CD4-positive, alpha-beta T cell (primary cell): ENCODE data around the gene S100A3. TPM values are rescaled to one million over a fixed set of nuclear protein-coding genes. Genes with fewer than 3 reads are reported as not detected.
"Not testable (repeated sequence)": the region's sequence is repeated elsewhere in the genome, so short reads cannot be mapped to it uniquely, and the experiment has no call there.

Source experiments
- ATAC-seq: fragments of 200-7000 bp; cut with Tn5 transposase; one replicate; pipeline ENCODE4 v1.10.0; 2022; ENCODE audit warnings: mild to moderate bottlenecking; ENCODE audit not compliant: poor library complexity
- CTCF ChIA-PET: fragments of 350-600 bp; sonication (Branson Sonifier 250); formaldehyde crosslinking; loops from one replicate; lab custom pipeline; 2021; ENCODE audit warnings: antibody characterized with exemption, inconsistent platforms; lab: Charles Lee
- POLR2A ChIA-PET: fragments of 350-600 bp; sonication (Branson Sonifier 250); formaldehyde crosslinking; loops from one replicate; lab custom pipeline; 2021; ENCODE audit warnings: antibody characterized with exemption, inconsistent platforms; lab: Charles Lee
- DNase-seq, 14 experiments: peaks; one replicate each; pipeline ENCODE4 v3.0.0-alpha.2; 2013 to 2020; ENCODE audit warnings: mixed read lengths in 2 of 14
- H3K27ac ChIP-seq, 2 donors: one replicate each; pipeline versions ENCODE4 v1.5.1 to v1.7.0; 2013; ENCODE audit warnings: low read length in 2 of 2, low read depth in 1 of 2, mild to moderate bottlenecking in 1 of 2
- H3K27me3 ChIP-seq, 2 experiments: 1 replicate in 1 of 2; 2 replicates in 1 of 2; pipeline versions ENCODE4 v1.6.1 to v1.7.0; 2013; ENCODE audit warnings: low read length in 2 of 2, control low read depth in 1 of 2, mild to moderate bottlenecking in 1 of 2, moderate library complexity in 1 of 2; ENCODE audit not compliant: insufficient read depth in 2 of 2, control insufficient read depth in 1 of 2
- H3K36me3 ChIP-seq: one replicate; pipeline ENCODE4 v1.6.1; 2013; ENCODE audit warnings: low read length, control low read depth; ENCODE audit not compliant: insufficient read depth
- H3K4me1 ChIP-seq: one replicate; pipeline ENCODE4 v1.6.1; 2013; ENCODE audit warnings: low read length, control low read depth; ENCODE audit not compliant: insufficient read depth
- H3K4me3 ChIP-seq: one replicate; pipeline ENCODE4 v1.5.1; 2013; ENCODE audit warnings: mild to moderate bottlenecking, low read length, moderate library complexity
- H3K9me3 ChIP-seq, 2 experiments: 1 replicate in 1 of 2; 2 replicates in 1 of 2; pipeline versions ENCODE4 v1.6.1 to v1.7.0; 2013; ENCODE audit warnings: low read length in 2 of 2, mild to moderate bottlenecking in 2 of 2, control low read depth in 1 of 2, moderate library complexity in 1 of 2; ENCODE audit not compliant: control insufficient read depth in 1 of 2, insufficient read depth in 1 of 2
- H3K27ac Mint-ChIP-seq: one replicate; pipeline ENCODE4 v1.8.0; 2020; ENCODE audit warnings: mixed read lengths
- H3K27me3 Mint-ChIP-seq: one replicate; pipeline ENCODE4 v1.8.0; 2021; ENCODE audit warnings: mixed read lengths
- H3K36me3 Mint-ChIP-seq: one replicate; pipeline ENCODE4 v1.8.0; 2021; ENCODE audit warnings: low read depth, mixed read lengths
- H3K4me1 Mint-ChIP-seq: one replicate; pipeline ENCODE4 v1.8.0; 2021; ENCODE audit warnings: low read depth, mixed read lengths
- H3K4me3 Mint-ChIP-seq: one replicate; pipeline ENCODE4 v1.8.0; 2020; ENCODE audit warnings: mild to moderate bottlenecking, mixed read lengths
- H3K9me3 Mint-ChIP-seq: one replicate; pipeline ENCODE4 v1.8.0; 2020; ENCODE audit warnings: mixed read lengths
- CTCF ChIP-seq: fragments of 200-600 bp; IDR thresholded peaks from one replicate; pipeline ENCODE4 v1.8.0; 2022; ENCODE audit warnings: antibody characterized with exemption, mild to moderate bottlenecking
- intact Hi-C, 2 experiments: fragments of 100-400 bp; cut with DNase I in 1 of 2; cut with micrococcal nuclease in 1 of 2; formaldehyde crosslinking; loops; one replicate each; pipeline versions ENCODE4 v1.15.1 to v1.9.0; 2023 to 2025; cut with DNase I, micrococcal nuclease
- total RNA-seq, 174 experiments: library from RNA in 2 of 174; stranded (reverse) in 2 of 174; gene quantifications; one replicate each; pipeline ENCODE4 v1.2.3 and lab custom pipeline; 2021 to 2026

Gene S100A3
- total RNA-seq, 2 experiments from 2014 or later, result not detected

DNA sequence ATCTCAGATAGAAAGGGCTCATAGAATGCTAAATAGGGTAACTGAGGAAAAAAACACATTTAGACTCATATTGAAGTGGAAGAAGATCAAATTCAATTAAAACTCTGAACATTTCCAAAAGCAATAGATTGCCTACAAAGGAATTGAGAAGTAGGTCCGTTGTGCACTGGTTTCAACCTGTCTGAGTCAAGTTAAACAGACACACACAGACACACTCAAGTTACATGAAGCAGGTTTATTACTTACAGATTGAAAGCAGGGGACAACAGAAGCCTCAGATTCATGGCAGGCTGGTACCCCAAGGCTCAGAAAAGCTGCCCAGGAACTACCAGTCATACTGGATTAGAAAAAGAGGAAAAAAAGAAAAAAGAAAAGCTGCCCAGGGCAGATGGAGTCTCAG, 37.3 kb upstream of the S100A3 start:
- Mint-ChIP-seq H3K27ac (no peak overlapping the region), H3K27me3 (no peaks in the 10 kb centered on the region), H3K9me3 (no peaks in the 10 kb centered on the region), H3K36me3 (no peaks in the 10 kb centered on the region), H3K4me1 (no peaks in the 10 kb centered on the region), H3K4me3 (no peak overlapping the region)
- ChIA-PET CTCF (no interaction called here), POLR2A (no interaction called here)
- Histone ChIP-seq H3K27ac (no peak overlapping the region), H3K27me3 (no peaks in the 10 kb centered on the region), H3K4me3 (no peak overlapping the region), H3K4me1 (no peaks in the 10 kb centered on the region), H3K36me3 (no peaks in the 10 kb centered on the region), H3K9me3 (no peaks in the 10 kb centered on the region)
- intact Hi-C loops, result no loop called here
- DNase-seq (no peak), ATAC-seq (no peak)
- TF ChIP-seq CTCF, result no peak

GRCh38 chr1:153585006-153585405, 35.9 kb upstream of the S100A3 start:
- DNase-seq (no peak), ATAC-seq (no peak)
- intact Hi-C loops, result no loop called here
- Mint-ChIP-seq H3K36me3 (no peaks in the 10 kb centered on the region), H3K4me3 (no peak overlapping the region), H3K9me3 (no peaks in the 10 kb centered on the region), H3K4me1 (no peaks in the 10 kb centered on the region), H3K27ac (no peak overlapping the region), H3K27me3 (no peaks in the 10 kb centered on the region)
- ChIA-PET CTCF (no interaction called here), POLR2A (no interaction called here)
- Histone ChIP-seq H3K4me1 (no peaks in the 10 kb centered on the region), H3K27ac (no peak overlapping the region), H3K27me3 (no peaks in the 10 kb centered on the region), H3K4me3 (no peak overlapping the region), H3K36me3 (no peaks in the 10 kb centered on the region), H3K9me3 (no peaks in the 10 kb centered on the region)
- no peak for TF ChIP-seq CTCF

GRCh38 chr1:153583976-153584375, 34.9 kb upstream of the S100A3 start:
- no peak overlapping the region for H3K4me3 ChIP-seq
- ATAC-seq (no peak), DNase-seq (no peak)
- no peaks in the 10 kb centered on the region for H3K4me1 ChIP-seq
- Mint-ChIP-seq H3K27me3 (peaks cover 4% of the 10 kb centered on the region), H3K36me3 (no peaks in the 10 kb centered on the region), H3K27ac (no peak overlapping the region), H3K4me1 (no peaks in the 10 kb centered on the region), H3K9me3 (no peaks in the 10 kb centered on the region), H3K4me3 (no peak overlapping the region)
- H3K27ac ChIP-seq, result no peak overlapping the region
- CTCF ChIA-PET, result no interaction called here
- H3K36me3 ChIP-seq, result no peaks in the 10 kb centered on the region
- no peak for TF ChIP-seq CTCF
- POLR2A ChIA-PET, result no interaction called here
- intact Hi-C loops, result no loop called here
- H3K9me3 ChIP-seq, result no peaks in the 10 kb centered on the region
- no peaks in the 10 kb centered on the region for H3K27me3 ChIP-seq

DNA sequence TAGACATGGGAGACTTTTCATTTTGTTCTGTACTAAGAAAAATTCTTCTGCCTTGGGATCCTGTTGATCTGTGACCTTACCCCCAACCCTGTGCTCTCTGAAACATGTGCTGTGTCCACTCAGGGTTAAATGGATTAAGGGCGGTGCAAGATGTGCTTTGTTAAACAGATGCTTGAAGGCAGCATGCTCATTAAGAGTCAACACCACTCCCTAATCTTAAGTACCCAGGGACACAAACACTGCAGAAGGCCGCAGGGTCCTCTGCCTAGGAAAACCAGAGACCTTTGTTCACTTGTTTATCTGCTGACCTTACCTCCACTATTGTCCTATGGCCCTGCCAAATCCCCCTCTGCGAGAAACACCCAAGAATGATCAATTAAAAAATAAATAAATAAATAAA, 34.5 kb upstream of the S100A3 start:
- H3K27ac ChIP-seq, POLR2A ChIA-PET, H3K4me1 ChIP-seq, H3K4me3 Mint-ChIP-seq, H3K9me3 Mint-ChIP-seq, H3K27me3 Mint-ChIP-seq, H3K27ac Mint-ChIP-seq, H3K36me3 ChIP-seq, ATAC-seq, H3K36me3 Mint-ChIP-seq, H3K4me1 Mint-ChIP-seq, H3K27me3 ChIP-seq, H3K9me3 ChIP-seq, H3K4me3 ChIP-seq, CTCF ChIA-PET, intact Hi-C loops, DNase-seq: not testable (repeated sequence)

DNA sequence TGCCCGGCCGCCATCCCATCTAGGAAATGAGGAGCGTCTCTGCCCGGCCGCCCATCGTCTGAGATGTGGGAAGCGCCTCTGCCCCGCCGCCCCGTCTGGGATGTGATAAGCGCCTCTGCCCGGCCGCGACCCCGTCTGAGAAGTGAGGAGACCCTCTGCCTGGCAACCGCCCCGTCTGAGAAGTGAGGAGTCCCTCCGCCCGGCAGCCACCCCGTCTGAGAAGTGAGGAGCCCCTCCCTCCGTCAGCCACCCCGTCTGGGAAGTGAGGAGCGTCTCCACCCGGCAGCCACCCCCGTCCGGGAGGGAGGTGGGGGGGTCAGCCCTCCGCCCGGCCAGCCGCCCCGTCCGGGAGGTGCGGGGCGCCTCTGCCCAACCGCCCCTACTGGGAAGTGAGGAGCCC, 33.8 kb upstream of the S100A3 start:
- intact Hi-C loops, H3K4me3 ChIP-seq, H3K9me3 ChIP-seq, ATAC-seq, H3K4me3 Mint-ChIP-seq, H3K36me3 ChIP-seq, H3K27ac ChIP-seq, DNase-seq, CTCF ChIA-PET, POLR2A ChIA-PET, H3K36me3 Mint-ChIP-seq, H3K27me3 ChIP-seq, H3K27ac Mint-ChIP-seq, H3K9me3 Mint-ChIP-seq, H3K4me1 Mint-ChIP-seq, H3K4me1 ChIP-seq: not testable (repeated sequence)
- H3K27me3 Mint-ChIP-seq, result peaks cover 15% of the 10 kb centered on the region
